Adrenal gland (tissue), 12 donors: ENCODE data around the gene SIRPD. TPM values are rescaled to one million over a fixed set of nuclear protein-coding genes. Genes with fewer than 3 reads are reported as not detected.
"Not testable (repeated sequence)": the region's sequence is repeated elsewhere in the genome, so short reads cannot be mapped to it uniquely, and the experiment has no call there.

Experiments used
- DNase-seq, 7 donors: peaks; one replicate each; pipeline ENCODE4 v3.0.0-alpha.2; 2019 to 2020
- H3K27ac ChIP-seq, 5 donors: fragments of 200-600 bp; sonication (generic) in 4 of 5; 1 replicate in 3 of 5; 2 replicates in 2 of 5; pipeline versions ENCODE4 v1.5.1 to v1.8.0; 2016 to 2020; ENCODE audit warnings: mild to moderate bottlenecking in 1 of 5
- H3K27me3 ChIP-seq: fragments of 200-600 bp; 2 replicates; pipeline ENCODE4 v1.8.0; 2021
- H3K36me3 ChIP-seq, 2 donors: fragments of 200-600 bp; replicated peaks in 1 of 2; 1 replicate in 1 of 2; 2 replicates in 1 of 2; pipeline versions ENCODE4 v1.5.1 to v1.8.0; 2018 to 2022
- H3K4me1 ChIP-seq, 2 donors: fragments of 200-600 bp; replicated peaks in 1 of 2; 1 replicate in 1 of 2; 2 replicates in 1 of 2; pipeline versions ENCODE4 v1.5.1 to v1.8.0; 2018 to 2021
- H3K4me3 ChIP-seq, 4 donors: fragments of 200-600 bp; sonication (generic) in 3 of 4; one replicate each; pipeline ENCODE4 v1.5.1; 2016 to 2018
- H3K9me3 ChIP-seq, 3 donors: fragments of 200-600 bp; sonication (generic) in 1 of 3; replicated peaks in 1 of 3; 1 replicate in 2 of 3; 2 replicates in 1 of 3; pipeline versions ENCODE4 v1.5.1 to v1.8.0; 2016 to 2021
- POLR2A ChIP-seq, 2 donors: fragments of 450-650 bp; IDR thresholded peaks; one replicate each; pipeline ENCODE4 v1.6.1; 2017; ENCODE audit warnings: antibody characterized with exemption in 2 of 2, mild to moderate bottlenecking in 2 of 2, moderate library complexity in 1 of 2
- WGBS, 4 donors: extraction: QIAGEN DNeasy Blood & Tissue Kit in 2 of 4; methylation state at CpG; one replicate each; pipeline versions ENCODE4 v1.1.5 to v1.1.7; 2013 to 2017; 5-methylcytosine and 5-hydroxymethylcytosine counted together
- intact Hi-C, 2 donors: fragments of 100-400 bp; cut with DNase I; formaldehyde crosslinking; loops; one replicate each; pipeline versions ENCODE4 v1.14.1 to v1.15.0; 2022 to 2023
- polyA plus RNA-seq, 3 donors: library from polyadenylated mRNA; stranded (reverse); fragments of 200-250 nt in 2 of 3; fragments of 350-450 nt in 1 of 3; fragmentation: Illumina TruSeq in 1 of 3; extraction: RNeasy Lipid Tissue Mini Kit (QIAGEN cat#74804) in 1 of 3; gene quantifications; one replicate each; pipeline ENCODE4 v1.2.3, GENCODE V29; 2013 to 2014
- total RNA-seq, 9 donors: library from RNA; depleted of rRNA in 4 of 9; stranded (reverse); fragments of >200 nt in 4 of 9; fragments of 120-200 nt in 1 of 9; fragmentation: NEBNext Ultra II Directional in 1 of 9; extraction: Animal tissue kit (Norgen Biotek cat#: 25700) in 1 of 9; gene quantifications; one replicate each; pipeline versions ENCODE4 v1.1.0 to v1.2.4, GENCODE V29; 2013 to 2023
- TF ChIP-seq, protein P1 (sequence below), 6 experiments: fragments of 450-650 bp in 4 of 6; fragments of 200-600 bp in 2 of 6; sonication (generic) in 1 of 6; IDR thresholded peaks; 1 replicate in 5 of 6; 2 replicates in 1 of 6; pipeline versions ENCODE4 v1.5.1 to v1.8.0; 2016 to 2021; ENCODE audit warnings: antibody characterized with exemption in 6 of 6, mild to moderate bottlenecking in 2 of 6, moderate library complexity in 1 of 6
- donor health status: healthy with polysubstance abuse.
- donor health status: Bipolar disorder and iron deficiency.
- donor health status: DM: yes; HTN: yes; CAD: no.
- donor health status: DM: no; HTN: no; CAD: no.
- donor health status: DM: no; HTN: no; CAD: no.
- donor health status: DM: yes; HTN: yes; CAD: no.

The SIRPD gene
- total and polyA plus RNA-seq, 12 donors, result 0.43 to 3.3 (median 1.5) TPM; not detected in 9

DNA sequence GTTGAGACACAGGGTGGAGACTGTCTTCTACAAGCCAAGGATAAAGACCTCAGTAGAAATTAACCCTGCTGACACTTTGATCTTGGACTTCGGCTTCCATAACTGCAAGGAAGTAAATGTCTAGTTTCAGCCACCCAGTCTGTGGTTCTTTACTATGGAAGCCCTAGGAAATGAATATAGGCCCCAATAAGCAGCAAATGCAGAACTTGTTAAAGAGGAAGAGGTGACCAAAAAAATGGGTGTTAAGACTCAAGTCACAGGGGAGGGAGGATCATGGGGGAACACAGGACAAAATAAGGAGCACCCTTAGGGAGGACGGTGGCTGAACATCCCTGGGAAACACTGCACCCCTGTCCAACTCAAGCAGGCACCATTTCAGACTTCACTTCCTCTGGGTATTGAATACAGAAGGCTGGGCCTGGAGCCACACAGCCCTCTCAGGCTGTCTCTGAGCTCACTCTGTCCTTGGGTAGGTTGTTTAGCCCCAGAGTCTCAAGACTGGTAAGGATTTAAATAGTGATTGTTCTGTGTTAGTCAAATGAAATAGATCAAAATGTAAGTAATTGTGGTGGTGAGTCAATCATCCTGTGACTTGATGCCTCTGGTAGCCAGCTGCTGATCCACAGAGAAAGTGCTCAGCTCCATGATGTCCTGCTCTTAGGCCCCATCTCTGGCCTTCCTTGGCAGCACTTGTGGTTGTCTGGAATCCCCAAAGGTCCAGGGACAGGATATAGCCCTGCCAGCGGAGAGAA lies 30.5 kb upstream of the SIRPD start:
- H3K36me3 ChIP-seq, result no peaks in the 10 kb centered on the region
- 74 to 78% methylated on average over 1 to 3 of the region's 3 CpGs; no CpG with 5 or more reads in 2 of the 4 donors for WGBS, 4 donors
- H3K4me1 ChIP-seq, result no peaks in the 10 kb centered on the region
- H3K27me3 ChIP-seq, result no peaks in the 10 kb centered on the region
- DNase-seq, result no peak
- intact Hi-C loops, result no loop called here
- H3K27ac ChIP-seq, result peak overlapping the region in 1 of 5 donors; percentile 65
- no peaks in the 10 kb centered on the region for H3K9me3 ChIP-seq
- H3K4me3 ChIP-seq, result no peak overlapping the region
- TF ChIP-seq, protein P1, sequence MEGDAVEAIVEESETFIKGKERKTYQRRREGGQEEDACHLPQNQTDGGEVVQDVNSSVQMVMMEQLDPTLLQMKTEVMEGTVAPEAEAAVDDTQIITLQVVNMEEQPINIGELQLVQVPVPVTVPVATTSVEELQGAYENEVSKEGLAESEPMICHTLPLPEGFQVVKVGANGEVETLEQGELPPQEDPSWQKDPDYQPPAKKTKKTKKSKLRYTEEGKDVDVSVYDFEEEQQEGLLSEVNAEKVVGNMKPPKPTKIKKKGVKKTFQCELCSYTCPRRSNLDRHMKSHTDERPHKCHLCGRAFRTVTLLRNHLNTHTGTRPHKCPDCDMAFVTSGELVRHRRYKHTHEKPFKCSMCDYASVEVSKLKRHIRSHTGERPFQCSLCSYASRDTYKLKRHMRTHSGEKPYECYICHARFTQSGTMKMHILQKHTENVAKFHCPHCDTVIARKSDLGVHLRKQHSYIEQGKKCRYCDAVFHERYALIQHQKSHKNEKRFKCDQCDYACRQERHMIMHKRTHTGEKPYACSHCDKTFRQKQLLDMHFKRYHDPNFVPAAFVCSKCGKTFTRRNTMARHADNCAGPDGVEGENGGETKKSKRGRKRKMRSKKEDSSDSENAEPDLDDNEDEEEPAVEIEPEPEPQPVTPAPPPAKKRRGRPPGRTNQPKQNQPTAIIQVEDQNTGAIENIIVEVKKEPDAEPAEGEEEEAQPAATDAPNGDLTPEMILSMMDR (IDR thresholded peaks at IDR 0.05), result no peak

DNA sequence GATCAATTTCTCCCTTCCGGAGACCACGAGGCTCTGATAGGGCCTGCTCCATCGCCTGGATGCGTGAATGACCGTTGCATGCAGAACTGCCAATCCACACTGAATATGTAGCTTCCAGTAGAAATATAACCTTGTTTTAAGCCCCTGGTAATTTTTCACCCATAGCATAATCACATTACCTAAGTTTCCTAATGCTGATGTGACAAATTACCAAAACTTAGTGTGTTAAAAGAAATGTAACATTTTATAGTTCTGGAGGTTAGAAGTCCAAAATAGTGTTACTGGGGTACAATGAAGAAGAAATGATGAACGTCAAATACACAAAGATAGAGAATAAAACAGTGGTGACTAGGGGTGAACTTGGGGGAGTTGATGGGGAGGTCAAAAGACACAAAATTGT lies 22.0 kb upstream of the SIRPD start:
- no peak overlapping the region for H3K27ac ChIP-seq
- H3K4me1 ChIP-seq, result no peaks in the 10 kb centered on the region
- WGBS, 4 donors, result 79 to 92% (median 91%) methylated on average over 6 of the region's 6 CpGs
- H3K27me3 ChIP-seq, result no peaks in the 10 kb centered on the region
- no peak overlapping the region for H3K4me3 ChIP-seq
- no peaks in the 10 kb centered on the region for H3K36me3 ChIP-seq
- TF ChIP-seq POLR2A (IDR thresholded peaks at IDR 0.05), result no peak
- H3K9me3 ChIP-seq, result no peaks in the 10 kb centered on the region
- no peak for DNase-seq
- intact Hi-C loops, result no loop called here

DNA sequence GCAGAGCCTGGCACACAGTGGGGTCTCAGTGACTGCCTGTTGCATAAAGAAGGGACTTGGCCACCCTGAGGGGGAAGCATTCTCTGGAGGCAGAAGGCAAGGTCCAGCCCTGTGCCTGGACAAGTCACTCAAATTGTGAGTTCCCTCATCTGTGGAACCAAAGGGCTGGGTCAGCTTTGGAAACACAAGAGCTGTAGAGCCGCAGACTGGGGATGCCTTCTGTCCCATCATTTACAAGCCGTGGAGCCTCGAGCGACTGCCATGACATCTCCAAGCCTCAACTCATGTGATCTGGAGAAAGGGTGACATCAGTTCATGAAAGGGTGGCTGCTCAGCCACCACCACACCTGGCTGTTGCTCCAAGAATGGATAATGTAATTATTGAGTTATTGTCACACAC lies 20.4 kb upstream of the SIRPD start:
- Histone ChIP-seq H3K36me3 (no peaks in the 10 kb centered on the region), H3K9me3 (no peaks in the 10 kb centered on the region), H3K4me1 (no peaks in the 10 kb centered on the region), H3K4me3 (no peak overlapping the region), H3K27me3 (no peaks in the 10 kb centered on the region), H3K27ac (no peak overlapping the region)
- no peak for DNase-seq
- no peak for TF ChIP-seq POLR2A (IDR thresholded peaks at IDR 0.05)
- TF ChIP-seq, protein P1 (IDR thresholded peaks at IDR 0.05), result no peak
- WGBS, 4 donors, result 78 to 100% (median 80%) methylated on average over 1 to 4 of the region's 4 CpGs
- intact Hi-C loops, result no loop called here

DNA sequence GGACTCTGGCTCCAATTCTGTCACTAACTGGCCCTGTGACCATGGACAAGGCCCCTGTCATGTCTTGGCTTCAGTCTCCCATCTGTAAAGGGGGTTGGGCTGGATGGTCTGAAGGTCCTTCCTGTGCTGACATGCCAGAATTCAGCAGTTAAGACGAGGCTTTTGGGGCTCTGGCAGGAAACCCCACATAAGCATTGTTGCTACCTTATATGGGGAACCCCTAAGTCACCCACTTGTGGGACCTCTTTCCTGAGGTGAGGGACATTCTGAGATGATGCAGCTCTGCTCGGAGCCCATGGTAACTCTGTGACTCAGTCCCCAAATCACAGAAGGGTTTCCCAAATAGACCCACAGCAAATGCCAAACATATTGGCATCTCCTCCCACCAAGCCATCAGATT lies 19.8 kb upstream of the SIRPD start:
- H3K4me1 ChIP-seq, H3K4me3 ChIP-seq, H3K36me3 ChIP-seq, DNase-seq, H3K9me3 ChIP-seq, H3K27ac ChIP-seq, H3K27me3 ChIP-seq, intact Hi-C loops: not testable (repeated sequence)
- 36 to 39% (median 37%) methylated on average over 2 of the region's 2 CpGs; no CpG with 5 or more reads in 1 of the 4 donors for WGBS, 4 donors

DNA sequence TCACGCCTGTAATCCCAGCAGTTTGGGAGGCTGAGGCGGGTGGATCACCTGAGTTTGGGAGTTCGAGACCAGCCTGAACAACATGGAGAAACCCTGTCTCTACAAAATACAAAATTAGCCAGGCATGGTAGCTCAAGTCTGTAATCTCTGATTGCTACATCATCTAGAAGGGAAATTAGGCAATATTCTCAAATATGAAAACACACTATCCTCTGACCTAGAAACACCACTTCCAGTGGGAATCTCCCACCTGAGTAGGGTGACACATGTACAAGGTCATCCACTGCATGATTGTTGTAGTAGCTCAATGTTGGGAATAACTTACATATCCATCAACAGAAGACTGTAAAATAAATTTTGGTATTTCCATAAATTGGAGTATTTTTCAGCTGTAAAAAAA lies 19.1 kb upstream of the SIRPD start:
- 81 to 94% (median 85%) methylated on average over 3 of the region's 3 CpGs for WGBS, 4 donors
- Histone ChIP-seq H3K27me3 (no peaks in the 10 kb centered on the region), H3K27ac (no peak overlapping the region), H3K36me3 (no peaks in the 10 kb centered on the region), H3K9me3 (no peaks in the 10 kb centered on the region), H3K4me1 (no peaks in the 10 kb centered on the region), H3K4me3 (no peak overlapping the region)
- intact Hi-C loops, result no loop called here
- TF ChIP-seq POLR2A (IDR thresholded peaks at IDR 0.05), result no peak
- TF ChIP-seq, protein P1 (IDR thresholded peaks at IDR 0.05), result no peak
- DNase-seq, result no peak

DNA sequence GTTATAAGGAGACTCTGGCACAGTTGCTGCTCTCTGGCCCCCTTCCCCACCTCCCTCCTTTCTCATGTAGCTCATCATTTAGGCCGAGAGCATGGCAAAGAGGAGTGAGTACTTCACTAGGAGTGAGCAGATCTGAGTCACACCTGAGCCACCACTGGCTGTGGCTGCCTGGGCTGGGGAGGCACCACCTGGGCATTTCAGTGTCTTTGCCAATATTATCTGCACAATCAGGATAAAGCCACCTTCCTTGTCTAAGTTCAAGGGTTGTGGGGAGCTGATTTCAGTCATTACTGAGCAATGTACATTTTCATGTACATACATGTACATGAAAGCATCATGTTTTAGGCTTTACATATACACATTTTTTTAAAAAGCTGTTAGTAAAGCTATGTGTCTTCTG lies 18.5 kb upstream of the SIRPD start:
- H3K9me3 ChIP-seq, DNase-seq, H3K4me3 ChIP-seq, H3K4me1 ChIP-seq, intact Hi-C loops, H3K36me3 ChIP-seq, H3K27ac ChIP-seq, H3K27me3 ChIP-seq: not testable (repeated sequence)
- no CpG with 5 or more reads among the region's 1 CpG for WGBS, 4 donors

DNA sequence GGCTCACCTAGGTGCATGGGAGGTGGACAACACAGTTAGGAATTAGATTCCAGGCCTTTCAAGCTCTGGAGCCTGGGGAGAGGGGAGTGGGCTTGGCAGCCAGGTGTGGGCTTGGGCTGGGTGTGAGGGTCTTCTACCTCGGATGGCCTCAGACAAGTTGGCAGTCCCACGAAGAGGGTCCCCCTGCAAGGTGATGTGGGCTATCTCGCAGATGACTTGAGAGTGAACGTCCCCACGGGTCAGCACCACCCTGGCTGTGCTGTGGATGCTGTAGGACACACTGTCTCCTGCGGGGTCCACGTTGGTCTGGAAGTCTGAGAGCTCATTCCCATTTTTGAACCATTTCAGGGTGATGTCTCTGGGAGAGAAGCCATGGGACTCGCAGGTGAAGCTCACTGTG lies 14.1 kb upstream of the SIRPD start:
- H3K4me3 ChIP-seq, H3K9me3 ChIP-seq, H3K36me3 ChIP-seq, H3K27me3 ChIP-seq, H3K27ac ChIP-seq, DNase-seq, intact Hi-C loops, H3K4me1 ChIP-seq: not testable (repeated sequence)
- WGBS, 4 donors, result 40 to 82% (median 78%) methylated on average over 1 to 8 of the region's 8 CpGs
